NCI-H446 (cell line): ENCODE data around the gene SLC16A11.
"Not testable (repeated sequence)": the region's sequence is repeated elsewhere in the genome, so short reads cannot be mapped to it uniquely, and the experiment has no call there.

Experiments used
- DNase-seq, 2 experiments: peaks; one replicate each; lab custom pipeline; 2025; lab: John Stamatoyannopoulos, UW

Gene SLC16A11, protein sequence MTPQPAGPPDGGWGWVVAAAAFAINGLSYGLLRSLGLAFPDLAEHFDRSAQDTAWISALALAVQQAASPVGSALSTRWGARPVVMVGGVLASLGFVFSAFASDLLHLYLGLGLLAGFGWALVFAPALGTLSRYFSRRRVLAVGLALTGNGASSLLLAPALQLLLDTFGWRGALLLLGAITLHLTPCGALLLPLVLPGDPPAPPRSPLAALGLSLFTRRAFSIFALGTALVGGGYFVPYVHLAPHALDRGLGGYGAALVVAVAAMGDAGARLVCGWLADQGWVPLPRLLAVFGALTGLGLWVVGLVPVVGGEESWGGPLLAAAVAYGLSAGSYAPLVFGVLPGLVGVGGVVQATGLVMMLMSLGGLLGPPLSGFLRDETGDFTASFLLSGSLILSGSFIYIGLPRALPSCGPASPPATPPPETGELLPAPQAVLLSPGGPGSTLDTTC

DNA sequence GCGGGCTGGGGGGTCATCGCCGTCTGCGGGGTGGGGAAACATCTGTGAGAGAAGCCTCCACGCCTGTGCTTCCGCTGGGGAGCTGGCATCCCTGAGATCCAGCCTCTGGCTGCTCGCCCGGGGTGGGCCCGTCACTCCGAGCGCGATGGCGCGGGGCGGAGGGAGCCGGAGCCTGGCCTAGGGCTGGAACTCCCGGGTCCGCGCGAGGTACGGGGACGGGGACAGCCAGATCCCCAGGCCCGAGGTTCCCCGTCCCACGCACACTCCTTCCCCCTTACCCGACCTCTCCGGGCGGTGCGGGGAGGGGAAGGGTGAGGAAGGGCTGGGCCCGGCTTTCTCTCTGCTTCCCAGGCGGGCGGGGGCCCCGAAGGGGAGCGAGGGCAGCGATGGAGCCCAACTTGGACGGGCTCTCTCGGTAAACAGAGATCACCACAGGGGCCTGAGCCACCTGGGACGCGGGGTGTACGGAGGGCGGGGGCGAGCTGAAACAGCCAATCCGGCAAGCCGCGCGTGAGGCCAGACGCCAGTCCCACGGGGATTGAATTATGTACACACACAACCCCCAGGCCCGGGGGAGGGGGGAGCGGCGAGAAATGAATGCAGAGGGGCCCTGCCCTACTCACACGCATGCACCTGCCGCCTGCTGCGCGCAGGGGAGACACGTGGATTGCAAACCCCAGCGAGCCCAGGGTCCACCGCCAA, at the start of gene SLC16A11:
SLC16A11 (minus strand) TSS at position 596 of the 702 bp plus-strand sequence; CDS start at position 17, 579 bp downstream.
- DNase-seq, result no peak

DNA sequence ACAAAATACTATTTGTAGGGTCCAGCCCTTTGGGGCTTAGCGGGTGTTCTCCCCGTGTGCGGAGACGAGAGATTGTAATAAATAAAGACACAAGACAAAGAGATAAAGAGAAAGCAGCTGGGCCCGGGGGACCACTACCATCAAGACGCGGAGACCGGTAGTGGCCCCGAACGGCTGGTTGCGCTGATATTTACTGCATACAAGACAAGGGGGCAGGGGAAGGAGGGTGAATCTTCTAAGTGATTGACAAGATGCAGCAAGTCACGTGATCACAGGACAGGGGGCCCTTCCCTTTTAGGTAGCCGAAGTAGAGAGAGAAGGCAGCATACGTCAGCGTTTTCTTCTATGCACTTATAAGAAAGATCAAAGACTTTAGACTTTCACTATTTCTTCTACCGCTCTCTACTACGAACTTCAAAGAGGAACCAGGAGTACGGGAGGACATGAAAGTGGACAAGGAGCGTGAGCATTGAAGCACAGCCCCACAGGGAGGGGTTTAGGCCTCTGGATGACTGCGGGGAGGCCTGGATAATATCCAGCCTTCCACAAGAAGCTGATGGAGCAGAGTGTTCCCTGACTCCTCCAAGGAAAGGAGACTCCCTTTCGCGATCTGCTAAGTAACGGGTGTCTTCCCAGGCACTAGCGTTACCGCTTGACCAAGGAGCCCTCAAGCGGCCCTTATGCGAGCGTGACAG, 47.6 kb upstream of the SLC16A11 start:
- DNase-seq, result not testable (repeated sequence)

DNA sequence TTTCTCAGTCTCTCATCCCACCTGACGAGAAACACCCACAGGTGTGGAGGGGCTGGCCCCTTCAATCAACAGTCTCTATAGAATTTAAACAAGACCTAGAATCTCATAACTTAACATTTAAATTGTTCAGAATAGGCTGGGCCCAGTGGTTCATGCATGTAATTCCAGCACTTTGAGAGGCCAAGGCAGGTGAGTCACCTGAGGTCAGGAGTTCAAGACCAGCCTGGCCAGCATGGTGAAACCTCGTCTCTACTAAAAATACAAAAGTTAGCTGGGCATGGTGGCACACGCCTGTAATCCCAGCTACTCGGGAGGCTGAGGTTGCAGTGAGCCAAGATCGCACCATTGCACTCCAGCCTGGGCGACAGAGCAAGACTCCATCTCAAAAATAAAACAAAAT, 45.7 kb upstream of the SLC16A11 start:
- DNase-seq, result not testable (repeated sequence)

DNA sequence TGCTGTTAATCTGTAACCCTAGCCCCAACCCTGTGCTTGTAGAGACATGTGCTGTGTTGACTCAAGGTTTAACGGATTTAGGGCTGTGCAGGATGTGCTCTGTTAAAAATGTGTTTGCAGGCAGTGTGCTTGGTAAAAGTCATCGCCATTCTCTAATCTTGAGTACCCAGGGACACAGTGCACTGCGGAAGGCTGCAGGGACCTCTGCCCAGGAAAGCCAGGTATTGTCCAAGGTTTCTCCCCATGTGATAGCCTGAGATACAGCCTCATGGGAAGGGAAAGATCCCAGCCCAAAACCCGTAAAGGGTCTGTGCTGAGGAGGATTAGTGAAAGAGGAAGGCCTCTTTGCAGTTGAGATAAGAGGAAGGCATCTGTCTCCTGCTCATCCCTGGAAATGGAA, 44.5 kb upstream of the SLC16A11 start:
- not testable (repeated sequence) for DNase-seq

DNA sequence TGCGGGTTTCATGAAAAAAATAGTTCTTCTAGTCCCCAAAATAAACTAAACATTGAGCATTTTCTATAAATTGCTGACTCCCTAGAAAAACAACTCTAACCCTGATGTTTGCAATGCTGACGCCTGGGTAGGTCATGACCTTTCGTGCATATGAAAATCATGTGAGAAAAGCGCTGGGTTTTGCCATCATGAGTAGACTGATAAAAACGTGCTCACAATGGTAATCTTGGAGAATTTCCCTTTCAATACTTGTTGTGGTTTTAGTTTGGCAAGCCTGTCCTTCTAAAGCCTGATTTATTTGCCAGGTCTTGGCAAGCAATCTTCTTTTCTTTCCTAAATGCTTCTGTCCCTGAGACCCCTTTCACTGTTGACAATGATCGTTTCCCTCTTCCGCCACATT, 40.2 kb upstream of the SLC16A11 start:
- no peak for DNase-seq

DNA sequence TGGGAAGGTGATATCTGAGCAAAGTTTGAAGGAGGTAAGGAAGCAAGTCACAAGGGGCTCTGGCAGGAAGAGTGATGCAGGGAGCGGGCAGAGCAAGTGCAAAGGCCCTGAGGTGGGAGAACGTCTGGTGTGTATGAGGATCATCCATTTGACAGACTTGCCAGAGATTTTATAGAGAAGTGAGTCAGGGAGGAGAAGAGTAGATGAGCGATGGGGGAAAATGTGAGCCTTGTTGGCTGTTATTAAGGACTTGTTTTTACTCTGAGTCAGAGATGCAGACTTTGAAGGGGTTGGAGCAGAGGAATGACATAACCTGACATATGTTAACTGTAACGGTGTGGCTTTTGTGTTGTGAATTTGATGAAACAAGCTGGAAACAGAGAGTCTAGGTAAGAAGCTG, 39.7 kb upstream of the SLC16A11 start:
- DNase-seq, result no peak

DNA sequence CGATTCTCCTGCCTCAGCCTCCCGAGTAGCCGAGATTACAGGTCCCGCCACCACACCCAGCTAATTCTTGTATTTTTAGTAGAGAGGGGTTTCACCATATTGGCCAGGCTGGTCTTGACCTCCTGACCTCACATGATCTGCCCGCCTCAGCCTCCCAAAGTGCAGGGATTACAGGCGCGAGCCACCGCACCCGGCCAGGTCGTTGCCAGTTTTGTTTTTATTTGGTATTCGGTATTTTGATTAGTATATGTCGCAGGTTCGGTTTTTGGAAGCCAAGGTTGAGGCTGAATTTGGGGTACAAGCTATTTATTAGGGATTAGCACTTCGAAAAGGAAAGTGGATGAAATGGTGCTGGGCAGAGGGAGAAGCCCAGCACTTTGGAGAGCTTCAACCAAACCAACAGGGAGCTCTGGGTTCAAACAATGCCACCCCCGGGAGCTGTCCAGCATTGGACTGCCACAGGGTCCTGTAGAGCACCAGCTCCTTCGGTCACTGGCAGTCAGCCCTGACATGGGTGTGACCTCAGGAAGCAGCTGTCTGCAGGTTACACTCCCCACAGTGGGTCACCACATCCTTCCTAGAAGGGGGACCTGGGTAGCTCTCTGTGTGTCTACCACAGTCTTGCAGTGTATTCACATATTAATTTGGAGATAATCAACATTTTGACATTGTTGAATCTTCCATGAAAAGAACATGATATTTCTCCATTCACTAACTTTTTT, 37.6 kb upstream of the SLC16A11 start:
- no peak for DNase-seq

DNA sequence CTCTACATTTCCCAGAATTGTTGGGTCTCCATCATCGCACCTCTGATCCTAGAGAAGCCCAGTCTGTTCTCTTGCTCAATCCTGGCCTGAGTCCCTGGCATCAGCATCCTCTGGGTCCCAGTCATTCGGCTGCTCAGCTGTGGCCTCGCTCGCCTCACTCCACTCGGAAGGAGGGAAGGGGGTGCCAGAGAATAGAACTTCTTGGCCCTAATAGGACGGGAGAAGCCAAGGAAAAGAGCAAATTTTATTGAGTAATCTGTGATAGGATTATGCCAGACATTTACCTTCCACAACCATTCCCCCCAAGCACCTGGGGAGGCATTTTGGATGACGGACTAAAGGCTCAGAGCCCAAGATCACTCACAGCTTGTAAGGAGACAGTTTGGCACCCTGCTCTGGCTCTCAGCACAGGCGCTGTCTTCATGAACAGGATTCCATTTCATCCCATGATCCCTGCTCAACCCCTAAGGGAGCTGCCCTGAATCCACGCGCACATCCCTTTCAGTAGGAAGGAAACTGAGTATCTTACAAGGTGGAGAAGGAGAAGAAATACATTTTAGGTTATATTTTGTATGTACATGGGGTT, 36.7 kb upstream of the SLC16A11 start:
- DNase-seq, result no peak

DNA sequence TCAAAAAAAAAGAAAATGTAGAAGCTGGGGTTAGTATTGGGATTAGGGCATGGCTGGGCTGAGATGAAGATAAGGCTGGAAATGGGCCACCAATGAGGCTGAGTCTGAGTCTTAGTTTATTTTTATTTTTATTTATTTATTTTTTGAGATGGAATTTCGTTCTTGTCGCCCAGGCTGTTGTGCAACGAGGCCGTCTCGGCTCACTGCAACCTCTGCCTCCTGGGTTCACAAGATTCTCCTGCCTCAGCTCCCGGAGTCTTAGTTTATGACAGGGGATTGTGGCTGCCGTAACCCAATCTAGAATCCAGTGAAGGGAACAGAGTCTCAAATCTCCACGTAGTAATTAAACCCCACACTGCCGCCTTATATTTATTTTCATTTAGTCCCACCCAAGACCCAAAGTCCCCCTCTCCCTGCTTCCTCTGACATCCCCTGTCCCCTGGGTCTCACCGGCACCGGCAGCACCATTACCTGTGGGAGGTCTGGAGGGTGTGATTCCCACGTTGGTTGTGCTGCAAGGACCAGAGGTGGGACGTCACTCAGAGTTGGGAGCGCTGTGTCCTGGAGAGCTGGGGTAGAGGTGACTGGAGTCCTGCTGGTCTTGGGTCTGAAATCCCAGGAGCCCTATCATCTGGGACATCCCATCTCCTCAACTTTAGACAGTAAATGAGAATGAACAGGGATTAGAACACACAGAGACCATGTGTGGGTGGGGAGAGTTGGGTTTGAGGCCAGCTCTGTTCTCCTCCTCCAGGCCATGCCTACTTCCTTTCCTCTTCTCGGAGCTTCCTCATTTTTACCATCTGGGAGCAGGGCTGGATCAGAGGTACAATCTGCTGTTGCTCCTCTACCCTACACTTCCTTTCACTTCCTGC, 35.9 kb upstream of the SLC16A11 start, which contains the start of gene CLEC10A:
CLEC10A (minus strand) TSS at position 671 of the 875 bp plus-strand sequence. CDS start 1,439 bp downstream, outside the sequence.
- no peak for DNase-seq

DNA sequence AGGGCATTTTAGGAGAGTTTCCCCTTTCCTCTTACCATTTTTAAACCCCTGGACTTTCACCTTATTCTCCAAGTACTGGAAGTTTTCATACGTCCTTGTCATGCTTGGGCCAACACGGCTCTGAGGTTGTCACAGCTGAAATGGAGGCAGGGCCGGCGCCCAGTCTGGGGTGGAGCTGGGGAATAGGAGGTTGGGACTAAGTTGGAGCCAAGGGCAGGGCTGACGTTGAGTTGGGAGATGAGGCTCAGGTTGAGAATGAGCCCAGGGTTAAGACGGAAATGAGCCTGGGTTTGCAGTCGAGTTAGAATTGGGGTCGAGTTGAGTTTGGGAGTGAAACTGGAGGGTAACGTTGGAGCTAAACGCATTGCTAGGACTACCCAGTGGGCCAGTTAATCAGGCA, 34.8 kb upstream of the SLC16A11 start:
- no peak for DNase-seq

DNA sequence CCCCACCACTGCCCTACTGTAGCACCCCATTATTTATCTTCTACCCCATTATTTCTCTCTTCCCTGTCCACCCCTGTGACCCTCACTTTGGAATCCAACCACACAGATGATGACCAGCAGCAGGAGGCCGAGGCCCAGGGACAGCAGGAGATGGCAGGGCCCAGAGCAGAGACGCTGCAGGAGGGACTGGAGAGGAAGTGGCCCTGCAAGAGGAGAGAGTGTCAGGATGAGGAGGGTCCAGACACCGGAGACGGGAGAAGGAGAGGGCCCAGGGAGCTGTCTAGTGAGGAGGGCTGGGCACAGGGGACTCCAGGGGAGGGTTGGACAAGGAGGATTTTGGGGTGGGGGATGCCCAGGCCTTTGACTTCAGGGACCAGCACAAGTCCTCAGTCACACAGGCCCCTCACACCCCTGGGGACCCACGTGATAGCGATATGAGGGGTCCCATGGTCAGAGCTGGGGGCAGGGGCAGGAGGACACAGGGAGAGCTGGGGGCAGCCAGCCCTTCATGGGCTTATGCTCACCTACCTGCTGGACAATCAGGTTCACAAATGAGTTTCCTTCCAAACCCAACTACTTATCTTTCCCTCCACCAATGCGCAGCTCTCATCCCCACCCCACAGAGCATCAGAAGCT, 34.1 kb upstream of the SLC16A11 start:
- DNase-seq, result no peak

DNA sequence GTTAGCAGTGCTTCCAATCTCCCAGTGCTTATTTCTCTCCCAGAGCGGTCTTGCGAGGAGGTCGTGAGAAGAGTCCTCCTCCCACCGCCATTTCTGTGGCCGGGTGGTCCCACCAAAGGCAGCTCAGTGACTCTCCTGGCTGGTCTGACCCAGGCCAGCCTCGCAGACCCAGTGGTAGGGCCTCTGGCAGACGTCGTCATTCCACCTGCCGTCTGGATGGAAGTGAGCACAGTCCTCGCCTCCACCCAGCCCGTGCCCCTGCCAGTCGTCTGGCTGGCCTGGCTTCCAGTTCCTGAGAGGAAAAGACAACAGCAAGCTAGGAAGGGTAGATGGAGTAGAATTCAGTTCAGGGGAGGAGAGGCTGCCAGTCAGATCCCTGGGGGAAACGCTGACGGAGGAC, 31.0 kb upstream of the SLC16A11 start:
- no peak for DNase-seq

DNA sequence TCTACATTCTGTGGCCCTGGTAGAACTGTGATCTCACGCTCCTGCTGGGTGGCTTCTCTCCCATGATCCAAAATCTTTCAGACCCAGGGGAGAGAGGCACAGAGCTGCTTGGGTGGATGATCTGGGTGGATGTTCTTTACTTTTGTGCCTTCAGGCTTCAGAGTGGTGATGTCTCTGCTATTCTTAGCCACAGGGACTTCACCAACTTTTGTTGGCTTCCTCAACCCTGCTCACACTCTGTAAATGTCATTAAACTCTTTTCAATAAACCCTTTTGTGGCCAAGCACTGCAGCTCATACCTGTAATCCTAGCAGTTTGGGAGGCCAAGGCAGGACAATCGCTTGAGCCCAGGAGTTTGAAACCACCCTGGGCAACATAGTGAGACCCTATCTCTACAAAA, 28.5 kb upstream of the SLC16A11 start:
- no peak for DNase-seq

DNA sequence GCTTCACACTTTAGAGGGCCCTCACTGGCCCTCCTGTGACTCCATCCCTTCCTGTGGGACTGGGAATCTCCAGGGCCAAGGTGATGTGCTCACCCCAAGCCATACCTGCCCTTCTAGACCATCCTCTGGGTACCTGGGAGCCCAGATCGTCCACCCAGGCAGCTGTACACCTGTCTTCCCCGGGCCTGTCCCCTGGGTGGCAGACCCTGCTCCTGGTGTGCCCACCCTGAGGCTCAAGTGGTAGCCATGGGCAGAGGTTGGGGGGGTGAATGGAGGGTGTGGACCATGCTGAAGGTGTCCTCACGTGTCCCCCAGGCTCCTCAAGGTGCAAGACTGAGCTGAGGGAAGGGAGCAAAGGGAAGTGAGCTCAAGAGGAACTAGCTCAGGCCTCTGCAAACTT, 26.8 kb upstream of the SLC16A11 start:
- no peak for DNase-seq

DNA sequence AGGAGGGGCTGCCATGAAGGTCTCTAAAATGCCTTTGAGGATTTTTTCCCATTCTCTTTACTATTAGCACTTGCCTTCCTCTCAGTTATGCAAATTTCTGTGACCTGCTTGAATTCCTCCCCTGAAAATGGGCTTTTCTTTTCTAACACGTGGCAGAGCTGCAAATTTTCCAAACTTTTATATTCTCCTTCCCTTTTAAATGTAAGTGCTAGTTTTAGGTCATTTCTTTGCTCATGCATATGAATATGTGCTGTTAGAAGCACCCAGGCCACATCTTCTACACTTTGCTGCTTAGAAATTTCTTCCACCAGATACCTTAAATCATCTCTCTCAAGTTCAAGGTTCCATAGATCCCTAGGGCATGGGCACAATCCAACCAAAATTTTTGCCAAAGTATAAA, 24.4 kb upstream of the SLC16A11 start:
- no peak for DNase-seq

DNA sequence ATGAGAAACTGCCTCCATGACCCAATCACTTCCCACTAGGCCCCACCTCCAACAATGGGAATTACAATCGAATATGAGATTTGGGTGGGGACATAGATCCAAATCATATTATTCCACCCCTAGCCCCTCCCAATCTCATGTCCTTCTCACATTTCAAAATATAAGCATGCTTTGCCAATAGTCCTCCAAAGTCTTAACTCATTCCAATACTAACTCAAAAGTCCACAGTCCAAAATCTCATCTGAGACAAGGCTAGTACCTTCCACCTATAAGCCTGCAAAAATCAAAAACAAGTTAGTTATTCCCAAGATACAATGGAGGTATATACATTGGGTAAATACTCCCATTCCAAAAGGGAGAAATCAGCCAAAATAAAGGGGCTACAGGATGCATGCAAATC, 23.3 kb upstream of the SLC16A11 start:
- no peak for DNase-seq

DNA sequence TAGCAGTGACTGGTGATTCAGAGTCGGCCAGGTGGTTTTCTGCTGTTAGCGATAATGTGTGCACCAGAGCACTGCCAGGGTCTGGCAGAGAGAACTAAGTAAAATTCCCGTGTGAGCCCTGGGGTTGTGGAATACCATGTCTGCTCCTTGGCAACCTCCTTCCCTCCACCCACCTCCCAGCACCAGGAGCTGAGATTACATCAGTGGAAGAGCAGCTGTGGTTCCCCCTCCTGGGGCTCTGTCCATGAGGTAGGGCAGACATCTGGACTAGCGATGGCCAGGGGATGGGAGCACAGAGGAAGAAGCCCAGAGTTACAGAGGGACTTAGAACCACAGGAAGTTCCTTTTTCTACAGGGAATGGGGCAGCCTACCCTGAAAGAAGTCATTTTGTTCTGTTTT, 20.4 kb upstream of the SLC16A11 start:
- DNase-seq, result no peak

DNA sequence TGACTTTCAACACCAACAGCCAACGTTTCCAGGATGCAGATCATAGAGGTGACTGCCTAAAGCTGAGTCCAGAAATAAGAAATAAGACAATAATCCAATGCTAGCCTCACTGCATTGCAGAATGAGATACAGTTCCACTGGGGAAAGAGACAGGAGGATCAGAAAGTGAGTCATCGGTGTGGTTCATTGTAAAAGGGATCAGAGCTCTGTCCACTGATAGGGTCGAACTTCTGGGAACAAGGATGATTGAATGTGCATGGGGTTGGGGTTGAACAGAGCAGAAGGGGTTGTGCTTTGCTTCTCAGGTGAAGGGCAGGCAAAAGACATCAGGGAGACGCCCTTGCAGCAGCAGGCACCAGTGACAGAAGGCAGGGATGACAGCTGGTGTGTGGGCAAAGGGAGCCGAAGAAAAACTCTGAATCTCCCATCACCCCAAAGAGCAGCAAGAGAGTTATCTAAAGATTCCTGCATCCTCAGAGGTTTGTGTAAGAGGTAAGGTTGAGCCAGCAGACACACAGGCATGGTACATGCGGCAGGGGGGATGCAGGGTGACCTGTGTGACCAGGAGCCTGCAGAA, 19.7 kb upstream of the SLC16A11 start:
- no peak for DNase-seq

DNA sequence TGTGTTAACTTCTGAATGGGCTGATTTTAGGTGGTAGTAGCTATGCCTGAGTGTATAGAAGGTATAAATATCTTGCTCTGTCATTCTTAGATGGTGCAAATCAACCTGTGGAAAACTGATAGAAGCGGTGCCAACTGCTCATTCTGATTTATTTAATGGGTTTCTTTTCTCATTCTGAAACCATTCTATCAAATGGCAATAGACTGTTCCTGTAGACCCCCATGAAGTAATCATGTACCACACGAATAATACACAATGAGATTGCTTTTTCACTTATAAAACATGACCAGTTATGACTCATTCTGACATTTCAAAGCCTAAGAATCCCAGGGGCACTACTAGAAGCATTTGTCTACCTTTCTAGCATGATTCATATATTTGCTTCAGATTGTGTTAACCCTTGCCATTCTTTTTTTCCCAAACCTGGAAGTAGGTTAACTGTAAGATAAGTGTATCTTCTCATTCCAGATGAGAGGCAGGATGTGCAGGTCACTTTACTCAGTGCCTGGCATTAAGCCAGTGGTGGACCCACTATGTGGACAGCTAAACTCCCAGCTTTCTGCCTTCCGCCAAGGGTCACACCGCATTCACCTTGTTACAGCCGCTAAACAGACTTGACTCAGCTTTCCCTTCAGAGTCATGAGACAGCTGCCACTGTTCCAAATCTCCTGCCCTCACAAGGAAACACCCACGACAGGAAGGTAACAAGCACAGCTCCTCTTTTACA, 16.4 kb upstream of the SLC16A11 start:
- DNase-seq, result no peak
